NCI-H2171 treated with DMSO at 0.1 percent for 48 hours (cell line): ENCODE data around the gene ZNF304.
"Not testable (repeated sequence)": the region's sequence is repeated elsewhere in the genome, so short reads cannot be mapped to it uniquely, and the experiment has no call there.

Experiments
- DNase-seq: peaks from one replicate; lab custom pipeline; 2025; lab: John Stamatoyannopoulos, UW

Gene ZNF304

DNA sequence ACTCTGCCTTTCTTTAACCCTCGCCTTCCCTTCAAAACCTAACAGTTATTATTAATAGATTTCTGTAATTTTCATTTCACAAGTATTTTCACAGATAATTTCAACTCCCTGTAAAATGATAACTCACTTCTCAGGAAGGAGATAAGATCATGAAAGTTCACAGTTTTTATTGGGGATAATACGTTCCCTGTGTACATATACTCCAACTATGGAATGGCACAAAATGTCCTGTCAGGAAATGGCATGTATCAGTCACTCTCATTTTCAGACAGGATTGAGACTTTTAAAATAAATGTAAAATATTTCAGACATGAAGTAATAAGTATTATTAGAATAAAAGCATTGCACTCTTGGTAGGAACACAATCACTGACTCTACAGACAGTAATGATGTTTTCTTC, 11.3 kb downstream of the ZNF304 start:
- no peak for DNase-seq

- peak; percentile 98 for DNase-seq
These were observed 12.1 kb downstream of the ZNF304 start, which contains the start of the genes TRAPPC2B and ZNF547 for GRCh38 chr19:57362997-57363687. Gene TRAPPC2B, plus strand, starts transcription at chr19:57363551. Its CDS starts 1,283 bp downstream, at chr19:57364834. Gene ZNF547, plus strand, starts transcription at chr19:57363551. Its CDS starts 5,005 bp downstream, at chr19:57368556.

DNA sequence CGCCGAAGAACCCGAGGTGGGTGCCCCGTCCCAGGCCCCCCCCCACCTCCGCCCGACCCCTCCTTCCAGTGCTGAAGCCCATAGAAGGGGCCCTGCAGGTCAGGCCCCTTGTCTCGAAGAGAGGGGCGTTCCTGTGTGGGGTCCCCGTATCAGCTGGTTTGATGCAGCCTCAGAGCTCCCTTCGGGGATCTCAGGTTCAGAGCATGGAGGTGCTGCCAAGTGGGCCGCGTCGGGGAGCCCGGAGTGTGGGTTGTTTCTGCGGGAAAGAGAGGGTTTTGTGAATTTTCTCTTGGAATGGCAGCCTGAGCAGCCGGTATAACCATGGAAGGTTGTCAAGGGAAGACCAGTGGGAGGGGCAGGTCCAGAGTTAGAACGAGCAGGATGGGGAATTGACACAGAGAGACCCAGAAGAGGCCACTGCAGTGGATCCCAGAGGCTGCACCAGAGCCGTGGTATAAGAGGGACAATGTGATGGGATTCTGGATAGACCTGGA, 12.7 kb downstream of the ZNF304 start:
- DNase-seq = no peak

DNA sequence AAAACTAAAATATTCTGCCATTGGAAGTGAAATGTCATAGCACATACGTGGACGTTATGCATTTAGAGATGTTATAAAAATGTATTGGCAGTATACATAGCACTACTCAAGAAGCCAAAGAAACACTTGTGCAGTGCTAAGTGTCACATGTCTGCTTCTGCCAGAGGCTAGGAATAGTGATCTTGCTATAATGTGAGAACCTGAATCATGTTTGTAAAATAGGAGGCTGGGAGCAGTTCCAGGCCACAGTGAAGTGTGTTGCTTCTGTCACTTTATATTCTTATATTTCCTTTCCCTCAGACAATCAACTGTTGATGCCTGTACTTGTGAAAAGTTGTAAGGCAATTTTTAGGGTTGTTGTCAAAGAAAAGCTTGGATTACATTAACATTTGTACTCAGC, 15.7 kb downstream of the ZNF304 start:
- no peak for DNase-seq

DNA sequence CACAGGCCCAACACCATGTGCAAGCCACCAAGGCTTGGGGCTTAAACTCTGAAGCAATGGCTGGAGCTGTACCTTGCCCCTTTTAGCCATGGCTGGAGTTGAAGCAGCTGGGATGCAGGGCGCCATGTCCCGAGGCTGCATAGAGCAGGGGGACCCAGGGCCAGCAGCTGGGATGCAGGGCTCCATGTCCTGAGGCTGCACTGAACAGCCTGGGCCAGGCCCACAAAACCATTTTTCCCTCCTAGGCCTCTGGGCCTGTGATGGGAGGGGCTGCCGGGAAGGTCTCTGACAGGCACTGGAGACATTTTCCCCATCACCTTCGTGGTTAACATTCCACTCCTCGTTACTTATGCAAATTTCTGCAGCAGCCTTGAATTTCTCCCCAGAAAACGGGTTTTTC, 23.1 kb downstream of the ZNF304 start:
- DNase-seq = no peak

DNA sequence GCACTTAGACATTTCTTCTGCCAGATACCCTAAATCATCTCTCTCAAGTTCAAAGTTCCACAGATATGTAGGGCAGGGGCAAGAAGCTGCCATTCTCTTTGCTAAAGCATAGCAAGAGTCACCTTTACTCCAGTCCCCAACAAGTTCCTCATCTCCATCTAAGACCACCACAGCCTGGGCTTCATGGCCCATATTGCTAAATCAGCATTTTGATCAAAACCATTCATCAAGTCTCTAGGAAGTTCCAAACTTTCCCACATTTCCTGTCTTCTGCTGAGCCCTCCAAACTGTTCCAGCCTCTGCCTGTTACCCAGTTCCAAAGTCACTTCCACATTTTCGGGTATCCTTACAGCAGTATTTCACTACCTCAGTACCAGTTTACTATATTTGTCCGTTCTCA, 23.6 kb downstream of the ZNF304 start:
- not testable (repeated sequence) for DNase-seq

DNA sequence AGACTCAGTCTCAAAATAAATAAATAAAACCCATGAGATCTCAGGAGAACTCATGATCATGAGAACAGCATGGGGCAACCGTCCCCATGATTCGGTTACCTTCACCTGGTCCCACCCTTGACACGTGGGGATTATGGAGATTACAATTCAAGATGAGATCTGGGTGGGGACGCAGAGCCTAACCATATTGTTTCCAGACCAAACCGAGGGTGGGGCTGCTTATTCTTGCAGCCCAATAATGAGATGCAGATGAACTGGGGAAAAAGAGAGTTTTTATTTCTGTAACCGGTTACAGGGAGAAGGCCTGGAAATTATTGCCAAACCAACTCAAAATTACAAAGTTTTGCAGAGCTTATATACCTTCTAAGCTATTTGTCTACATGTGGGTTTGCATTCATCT, 25.1 kb downstream of the ZNF304 start:
- no peak for DNase-seq

DNA sequence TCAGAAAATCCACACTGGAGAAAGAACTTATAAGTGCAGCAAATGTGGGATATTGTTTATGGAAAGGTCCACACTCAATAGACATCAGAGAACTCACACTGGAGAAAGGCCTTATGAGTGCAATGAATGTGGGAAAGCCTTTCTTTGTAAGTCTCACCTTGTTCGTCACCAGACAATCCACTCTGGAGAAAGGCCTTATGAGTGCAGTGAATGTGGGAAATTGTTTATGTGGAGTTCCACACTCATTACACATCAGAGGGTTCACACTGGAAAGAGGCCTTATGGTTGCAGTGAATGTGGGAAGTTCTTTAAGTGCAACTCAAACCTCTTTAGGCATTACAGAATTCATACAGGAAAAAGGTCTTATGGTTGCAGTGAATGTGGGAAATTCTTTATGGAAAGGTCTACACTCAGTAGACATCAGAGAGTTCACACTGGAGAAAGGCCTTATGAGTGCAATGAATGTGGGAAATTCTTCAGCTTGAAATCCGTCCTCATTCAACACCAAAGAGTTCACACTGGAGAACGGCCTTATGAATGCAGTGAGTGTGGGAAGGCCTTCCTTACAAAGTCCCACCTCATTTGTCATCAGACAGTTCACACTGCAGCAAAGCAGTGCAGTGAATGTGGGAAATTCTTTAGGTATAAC, 26.6 kb downstream of the ZNF304 start:
- no peak for DNase-seq

DNA sequence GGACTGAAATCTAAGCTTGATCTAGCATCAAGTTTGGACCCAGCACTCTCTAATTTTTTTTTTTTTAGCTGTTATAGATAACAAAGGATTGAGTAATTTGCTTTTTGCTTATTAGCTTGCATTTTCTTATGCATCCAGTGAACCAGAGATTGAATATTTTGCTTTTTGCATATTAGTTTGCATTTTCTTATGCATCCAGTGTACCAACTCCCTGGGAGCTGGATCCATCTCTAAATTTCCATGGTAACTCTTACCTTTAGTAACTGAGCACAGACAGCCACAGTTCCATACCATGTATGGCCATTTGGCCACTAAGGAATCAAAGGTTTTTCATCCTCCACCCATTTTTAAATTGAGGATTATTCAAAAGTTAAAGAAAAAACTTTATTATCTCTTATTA, 29.9 kb downstream of the ZNF304 start:
- no peak for DNase-seq

DNA sequence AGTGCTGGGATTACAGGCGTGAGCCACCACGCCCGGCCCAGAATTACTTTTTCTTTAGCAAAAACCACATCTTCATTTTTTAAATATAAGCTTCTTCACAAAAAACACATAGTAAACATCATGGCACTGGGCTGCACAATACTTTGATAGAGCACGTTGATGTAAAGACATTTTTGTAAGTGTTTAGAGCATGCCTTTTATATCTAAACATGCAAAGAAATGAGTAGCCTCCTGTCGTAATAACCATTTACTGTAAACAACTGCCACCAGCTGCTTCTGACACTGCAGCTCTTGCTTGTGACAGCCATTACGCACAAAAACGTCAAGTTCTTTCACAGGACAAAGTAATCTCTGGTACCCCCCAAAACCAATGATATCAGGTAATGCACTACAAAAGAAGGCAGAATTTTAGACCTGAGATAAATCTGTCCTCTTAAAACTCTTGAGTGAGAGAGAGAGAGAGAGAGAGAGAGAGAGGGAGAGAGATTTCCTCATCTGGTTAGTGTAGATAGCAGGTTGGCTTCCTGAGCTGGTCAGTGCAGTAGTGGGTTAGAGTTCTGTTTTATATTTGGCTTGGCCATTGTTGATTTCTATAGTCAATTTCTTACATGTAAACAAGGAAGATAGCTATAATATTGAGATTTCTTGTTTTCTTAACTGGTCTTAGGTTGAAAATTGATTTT, 31.9 kb downstream of the ZNF304 start:
- DNase-seq = no peak

- no peak for DNase-seq
These were observed 38.2 kb downstream of the ZNF304 start for GRCh38 chr19:57389194-57389729.

DNA sequence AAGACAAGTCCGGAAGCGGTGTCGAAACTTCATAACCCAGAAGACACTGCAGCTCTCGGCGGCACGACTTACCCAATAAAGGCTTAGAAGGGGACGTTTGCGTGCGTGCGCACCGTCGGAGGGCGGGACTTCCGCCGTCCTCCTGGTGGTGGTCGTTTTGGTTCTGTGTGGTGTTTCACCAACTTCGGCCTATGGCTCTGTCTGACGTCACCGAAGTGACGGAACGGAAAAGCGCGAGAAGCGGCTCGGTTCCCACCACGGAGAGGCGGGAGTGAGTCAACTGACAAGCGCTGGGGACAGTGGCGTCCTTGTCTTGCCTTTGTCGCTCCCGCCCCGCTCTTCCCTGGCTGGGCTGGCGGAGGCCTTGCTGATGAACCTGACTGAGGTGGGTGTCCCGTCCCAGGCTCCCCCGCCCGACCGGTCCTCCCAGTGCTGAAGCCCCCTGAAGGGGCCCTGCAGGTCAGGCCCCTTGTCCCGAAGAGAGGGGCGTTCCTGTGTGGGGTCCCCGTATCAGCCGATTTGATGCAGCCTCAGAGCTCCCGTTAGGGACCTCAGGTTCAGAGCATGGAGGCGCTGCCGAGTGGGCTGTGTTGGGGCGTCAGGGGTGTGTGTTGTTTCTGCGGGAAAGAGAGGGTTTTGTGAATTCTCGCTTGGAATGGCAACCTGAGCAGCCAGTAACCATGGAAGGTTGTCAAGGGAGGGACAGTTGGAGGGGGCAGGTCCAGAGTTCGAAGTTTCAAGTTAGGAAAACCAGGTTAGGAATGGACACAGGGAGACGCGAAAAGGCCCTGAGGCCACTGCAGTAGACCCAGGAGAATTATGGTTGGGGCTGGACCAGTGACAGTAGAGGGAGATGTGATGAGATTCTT, 38.9 kb downstream of the ZNF304 start, which contains the start of gene ZNF548:
Gene ZNF548 (plus strand): TSS at position 125 of the 869 bp plus-strand sequence. CDS start 246 bp downstream, at position 371.
- peak; percentile 98 for DNase-seq

DNA sequence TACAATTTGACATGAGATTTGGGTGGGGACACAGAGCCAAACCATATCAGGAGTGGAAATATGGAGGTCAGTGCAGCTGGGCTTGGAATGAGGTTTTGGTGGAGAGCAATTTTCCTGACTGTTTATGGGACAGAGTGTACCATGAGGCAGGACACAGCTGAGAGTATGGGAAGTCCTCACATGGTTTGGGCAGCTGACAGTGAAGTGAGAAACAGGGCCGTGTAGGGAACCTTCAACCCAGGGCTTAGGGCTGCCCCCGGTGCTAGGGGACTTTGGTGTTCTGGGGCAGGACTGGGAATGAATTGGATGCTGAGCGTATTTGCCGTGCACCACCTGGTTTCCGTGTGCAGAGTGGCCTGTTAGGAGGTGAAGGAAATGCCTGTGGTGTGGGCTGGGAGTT, 44.6 kb downstream of the ZNF304 start:
- DNase-seq = no peak

- DNase-seq = no peak
These were observed 47.8 kb downstream of the ZNF304 start for GRCh38 chr19:57398868-57399267.

- DNase-seq = no peak
These were observed 52.9 kb downstream of the ZNF304 start for GRCh38 chr19:57403737-57404563.

GRCh38 chr19:57406516-57407123, 55.5 kb downstream of the ZNF304 start:
- DNase-seq = peak; percentile 35
